ENCODE data around the gene GATAD2A. TPM values are rescaled to one million over a fixed set of nuclear protein-coding genes. Genes with fewer than 3 reads are reported as not detected.

Gene GATAD2A
- total and polyA plus RNA-seq, 2 of the 8 experiments (the other 6 are each of a cell fraction or from before 2014, with no cell fraction given) = 38.4 to 205 TPM

GRCh38 chr19:19459073-19459472, 53.6 kb downstream of the GATAD2A start:
- Histone ChIP-seq H3K18ac (ENCODE audit: extremely low read depth, low read length) (no peak overlapping the region), H3K56ac (replicated peaks; ENCODE audit: insufficient read length, low read depth, low read length) (no peak overlapping the region), H4K20me1 (replicated peaks in 1 of 2; ENCODE audit: control insufficient read depth in 1 of 2, insufficient read depth in 2 of 2, low read length in 2 of 2) (peaks cover 44 to 54% of the 10 kb centered on the region in 2 experiments), H3K79me1 (ENCODE audit: low read depth, low read length) (peaks cover 32% of the 10 kb centered on the region), H3K23me2 (ENCODE audit: low read depth, low read length) (peaks cover 2% of the 10 kb centered on the region; the same call in 1 of the 2 replicates), H2BK120ac (replicated peaks; ENCODE audit: low read depth, low read length) (no peak overlapping the region), H3K9me3 (ENCODE audit: insufficient read depth in 2 of 2, low read depth in 1 of 2, low read length in 1 of 2) (no peaks in the 10 kb centered on the region), H3K27me3 (replicated peaks in 1 of 4; ENCODE audit: control insufficient read depth in 3 of 4, extremely low read depth in 1 of 4, insufficient read depth in 3 of 4, low read length in 3 of 4) (no peaks in the 10 kb centered on the region; a peak in 1 of 7 replicates), H2BK20ac (ENCODE audit: low read length) (no peak overlapping the region), H2AK5ac (ENCODE audit: low read depth, low read length) (no peak overlapping the region), H3K27ac (ENCODE audit: low read depth, low read length) (no peak overlapping the region), H3K4me3 (ENCODE audit: extremely low read depth in 1 of 4, insufficient read depth in 2 of 4, low read depth in 3 of 4, low read length in 4 of 4) (no peak overlapping the region), H3K79me2 (ENCODE audit: control insufficient read depth in 1 of 2, insufficient read depth in 2 of 2, low read length in 2 of 2) (peaks cover 22 to 92% of the 10 kb centered on the region in 2 experiments), H2BK5ac (ENCODE audit: low read depth, low read length) (no peak overlapping the region), H3K23ac (ENCODE audit: insufficient read length) (no peak overlapping the region), H4K5ac (ENCODE audit: insufficient read length, low read depth, low read length) (no peak overlapping the region), H3K36me3 (ENCODE audit: control insufficient read depth in 2 of 4, insufficient read depth in 4 of 4, low read length in 3 of 4) (no peaks in the 10 kb centered on the region), H3K4ac (replicated peaks; ENCODE audit: insufficient read length, low read depth, low read length) (no peak overlapping the region), H2BK15ac (ENCODE audit: low read length) (no peak overlapping the region), H3K14ac (ENCODE audit: insufficient read length) (no peak overlapping the region), H3K4me2 (ENCODE audit: insufficient read depth in 1 of 2, low read depth in 2 of 2, low read length in 2 of 2) (no peak overlapping the region), H4K91ac (replicated peaks; ENCODE audit: insufficient read length, low read length) (no peak overlapping the region), H2BK12ac (ENCODE audit: low read depth, low read length) (no peak overlapping the region), H3K4me1 (replicated peaks in 1 of 4; ENCODE audit: control insufficient read depth in 3 of 4, insufficient read depth in 4 of 4, low read length in 3 of 4) (peaks cover 29 to 49% (median 41%) of the 10 kb centered on the region in 4 experiments), H4K8ac (ENCODE audit: extremely low read depth, insufficient read depth, low read length) (no peak overlapping the region), H2AFZ (ENCODE audit: low read length) (no peak overlapping the region), H3K9ac (replicated peaks in 1 of 4; ENCODE audit: extremely low read depth in 1 of 4, low read depth in 3 of 4, low read length in 3 of 4) (no peak overlapping the region)
- FAIRE-seq = no peak
- POLR2A ChIA-PET (ENCODE audit: partially characterized antibody) = interaction anchor here (1.2 kb wide), 2 partner anchors 11 to 54 kb away, joined by 3 to 6 read pairs; partner anchors contain the start of gene GATAD2A
- DNase-seq (ENCODE audit: low read depth in 1 of 2, low spot score in 2 of 2) = no peak
- CTCF ChIA-PET (ENCODE audit: partially characterized antibody) = interaction anchor here (0.6 to 2.4 kb wide), 11 partner anchors 9 to 72 kb away, joined by 3 to 8 read pairs (median 3); no protein-coding TSS in a partner anchor
- TF ChIP-seq CEBPB (IDR thresholded peaks at IDR 0.05; ENCODE audit: low read depth, low read length) (no peak), GABPA (IDR thresholded peaks at IDR 0.05; ENCODE audit: borderline replicate concordance, insufficient read depth, low read length) (no peak), ZNF274 (IDR thresholded peaks at IDR 0.05; ENCODE audit: borderline replicate concordance, extremely low read depth, low read length) (no peak)

All from H1 (cell line).